ENCODE results near the gene THAP10.
"Not testable (repeated sequence)": the region's sequence is repeated elsewhere in the genome, so short reads cannot be mapped to it uniquely, and the experiment has no call there.

The THAP10 gene

DNA sequence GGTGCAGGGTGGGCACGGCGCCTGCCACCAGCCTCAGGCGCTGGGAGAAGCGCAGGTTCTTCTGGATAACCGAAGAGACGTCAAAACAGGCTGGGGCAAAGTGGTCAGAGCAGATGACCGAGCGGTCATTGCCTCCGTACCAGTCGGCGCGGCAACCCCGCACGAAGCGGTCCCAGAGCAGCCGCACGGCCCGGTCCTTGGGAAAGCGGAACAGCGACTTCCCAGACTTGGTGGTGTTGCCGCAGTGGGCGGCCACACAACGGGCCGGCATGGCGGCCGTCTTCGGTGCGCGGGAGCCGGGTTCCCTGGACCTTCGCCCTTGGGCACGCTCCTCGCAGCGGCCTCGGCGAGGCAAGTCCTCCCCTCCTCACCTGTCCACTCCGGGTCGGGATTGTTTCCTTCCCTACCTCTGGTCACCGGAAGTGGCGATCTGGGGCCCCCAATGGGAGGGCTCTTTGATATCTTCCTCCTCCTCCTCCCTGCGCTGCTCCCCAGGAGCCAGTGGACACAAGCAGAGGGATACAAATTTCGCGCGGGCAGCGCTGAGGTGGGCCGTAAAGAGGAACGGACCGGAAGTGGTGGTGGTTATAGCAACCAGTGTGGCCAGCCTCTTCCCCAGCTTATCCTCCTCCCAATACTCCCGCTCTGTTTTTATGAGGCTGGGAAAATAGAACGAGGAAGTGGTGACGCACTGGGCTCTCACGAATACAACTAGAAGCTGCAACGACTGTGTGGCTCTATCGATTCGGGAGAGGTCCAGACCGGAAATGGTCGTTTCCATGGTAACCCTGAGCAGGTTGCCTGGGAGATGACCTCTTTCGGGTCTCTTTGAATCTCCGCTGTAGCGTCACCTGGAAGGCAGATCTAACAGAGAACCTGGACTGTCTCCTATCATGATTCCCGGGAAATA is at the start of gene THAP10, which contains the start of gene LRRC49:
THAP10 (minus strand) TSS at position 432 of the 910 bp plus-strand sequence; CDS start at position 271, 161 bp downstream.
LRRC49 (plus strand) TSS at position 825 of the 910 bp plus-strand sequence; CDS start at position 894, 69 bp downstream.
- peak within 1 kb of the TSS; percentile 70 for H3K4me3 ChIP-seq (ENCODE audit: low read depth, low read length)
- TF ChIP-seq, protein P1, sequence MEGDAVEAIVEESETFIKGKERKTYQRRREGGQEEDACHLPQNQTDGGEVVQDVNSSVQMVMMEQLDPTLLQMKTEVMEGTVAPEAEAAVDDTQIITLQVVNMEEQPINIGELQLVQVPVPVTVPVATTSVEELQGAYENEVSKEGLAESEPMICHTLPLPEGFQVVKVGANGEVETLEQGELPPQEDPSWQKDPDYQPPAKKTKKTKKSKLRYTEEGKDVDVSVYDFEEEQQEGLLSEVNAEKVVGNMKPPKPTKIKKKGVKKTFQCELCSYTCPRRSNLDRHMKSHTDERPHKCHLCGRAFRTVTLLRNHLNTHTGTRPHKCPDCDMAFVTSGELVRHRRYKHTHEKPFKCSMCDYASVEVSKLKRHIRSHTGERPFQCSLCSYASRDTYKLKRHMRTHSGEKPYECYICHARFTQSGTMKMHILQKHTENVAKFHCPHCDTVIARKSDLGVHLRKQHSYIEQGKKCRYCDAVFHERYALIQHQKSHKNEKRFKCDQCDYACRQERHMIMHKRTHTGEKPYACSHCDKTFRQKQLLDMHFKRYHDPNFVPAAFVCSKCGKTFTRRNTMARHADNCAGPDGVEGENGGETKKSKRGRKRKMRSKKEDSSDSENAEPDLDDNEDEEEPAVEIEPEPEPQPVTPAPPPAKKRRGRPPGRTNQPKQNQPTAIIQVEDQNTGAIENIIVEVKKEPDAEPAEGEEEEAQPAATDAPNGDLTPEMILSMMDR (IDR thresholded peaks at IDR 0.05; ENCODE audit: low read depth, low read length) = no peak

DNA sequence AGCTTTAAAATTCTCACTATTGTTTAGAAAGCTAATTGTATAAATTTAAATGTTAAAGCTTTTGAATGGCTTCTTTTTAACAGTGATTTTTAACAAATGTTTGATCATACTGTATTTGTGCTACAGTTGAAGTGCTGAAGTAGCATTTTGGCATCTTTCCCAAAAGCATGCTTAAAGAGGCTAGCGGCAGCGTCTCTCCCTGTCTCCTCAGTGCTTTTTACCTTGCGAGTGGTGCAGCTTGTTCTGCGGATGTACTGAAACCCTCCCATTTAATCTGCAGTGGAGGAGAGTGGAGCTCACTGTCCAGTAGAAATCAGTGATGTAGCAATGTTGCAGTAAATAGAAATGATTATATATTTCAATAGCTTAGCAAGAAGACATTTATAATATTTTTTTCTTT is 44.1 kb upstream of the THAP10 start:
- H3K4me3 ChIP-seq (ENCODE audit: low read depth, low read length) = no peak overlapping the region
- TF ChIP-seq, protein P1 (IDR thresholded peaks at IDR 0.05; ENCODE audit: low read depth, low read length) = no peak

DNA sequence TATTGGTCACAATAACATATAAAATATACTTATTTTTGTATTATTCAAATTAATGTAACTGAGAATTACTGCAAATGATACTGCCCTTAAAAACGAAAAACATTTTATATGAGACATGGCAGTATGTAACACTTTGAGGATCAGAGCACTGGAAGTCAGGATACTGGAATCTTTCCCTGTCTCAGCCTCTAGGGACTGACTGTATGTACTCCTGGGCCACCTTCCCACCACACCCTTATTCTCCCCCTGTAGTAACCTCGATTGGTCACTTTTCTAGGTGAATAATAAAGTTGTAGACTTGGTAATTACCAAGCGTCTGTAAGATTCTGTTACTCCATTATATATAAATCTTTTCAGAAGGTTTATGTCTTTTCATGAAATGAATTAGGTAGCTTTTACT is 43.4 kb upstream of the THAP10 start:
- TF ChIP-seq, protein P1 (IDR thresholded peaks at IDR 0.05; ENCODE audit: low read depth, low read length) = no peak
- no peak overlapping the region for H3K4me3 ChIP-seq (ENCODE audit: low read depth, low read length)

DNA sequence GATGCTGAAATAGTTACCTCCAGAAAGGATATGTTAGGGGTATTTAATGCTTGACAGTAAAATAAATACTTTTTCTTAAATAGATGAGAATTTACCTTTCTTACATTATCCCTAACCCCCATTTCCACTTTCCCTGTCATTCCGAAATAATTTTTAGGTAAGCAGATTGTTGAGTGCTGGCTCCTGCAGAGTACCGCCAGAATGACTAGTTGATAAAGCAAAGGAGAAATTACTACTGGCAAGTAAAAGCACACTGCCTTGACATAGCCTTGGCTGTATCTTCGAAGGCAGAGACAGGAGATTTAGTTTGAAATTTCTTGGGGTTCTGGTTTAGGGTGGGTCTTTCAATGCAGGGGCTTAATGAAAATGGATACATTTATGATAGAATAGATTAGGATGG is 41.2 kb upstream of the THAP10 start:
- no peak overlapping the region for H3K4me3 ChIP-seq (ENCODE audit: low read depth, low read length)
- TF ChIP-seq, protein P1 (IDR thresholded peaks at IDR 0.05; ENCODE audit: low read depth, low read length) = no peak

DNA sequence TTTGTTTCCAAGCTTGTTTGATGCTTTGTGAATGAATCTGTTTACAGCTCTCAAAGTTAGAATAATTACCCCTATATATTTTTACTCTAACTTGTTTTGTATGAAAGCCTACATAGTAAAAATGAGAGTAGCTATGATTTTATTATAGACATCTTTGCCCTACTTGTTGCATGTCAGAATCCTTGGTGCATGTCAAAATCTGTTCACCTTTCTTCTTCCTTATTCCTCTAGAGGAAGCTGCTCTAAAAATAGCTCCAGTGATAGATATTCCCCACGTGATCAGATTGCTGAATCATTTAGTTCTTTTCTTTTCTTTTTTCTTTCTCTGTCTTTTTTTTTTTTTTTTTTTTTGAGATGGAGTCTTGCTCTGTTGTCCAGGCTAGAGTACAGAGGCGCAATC is 40.2 kb upstream of the THAP10 start:
- no peak overlapping the region for H3K4me3 ChIP-seq (ENCODE audit: low read depth, low read length)
- TF ChIP-seq, protein P1 (IDR thresholded peaks at IDR 0.05; ENCODE audit: low read depth, low read length) = no peak

DNA sequence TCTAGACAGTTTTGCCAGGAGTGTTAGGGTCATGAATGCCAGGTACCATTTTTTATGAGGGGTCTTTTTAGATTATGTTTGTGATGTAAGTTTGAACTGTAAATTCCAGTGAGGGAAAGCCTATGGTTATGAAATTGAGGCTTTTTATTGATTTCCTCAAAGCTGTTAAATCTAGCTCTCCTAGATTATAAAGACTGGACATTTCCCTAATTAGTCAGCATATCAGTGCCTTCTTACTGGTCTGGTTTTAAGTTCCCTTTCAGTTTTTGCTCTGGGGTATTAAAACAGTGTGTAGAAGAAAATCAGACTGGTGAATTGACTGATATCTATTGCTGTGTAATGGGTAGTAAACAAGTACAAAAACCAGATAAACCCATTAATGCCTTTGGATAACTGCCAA is 39.6 kb upstream of the THAP10 start:
- no peak overlapping the region for H3K4me3 ChIP-seq (ENCODE audit: low read depth, low read length)
- TF ChIP-seq, protein P1 (IDR thresholded peaks at IDR 0.05; ENCODE audit: low read depth, low read length) = no peak

DNA sequence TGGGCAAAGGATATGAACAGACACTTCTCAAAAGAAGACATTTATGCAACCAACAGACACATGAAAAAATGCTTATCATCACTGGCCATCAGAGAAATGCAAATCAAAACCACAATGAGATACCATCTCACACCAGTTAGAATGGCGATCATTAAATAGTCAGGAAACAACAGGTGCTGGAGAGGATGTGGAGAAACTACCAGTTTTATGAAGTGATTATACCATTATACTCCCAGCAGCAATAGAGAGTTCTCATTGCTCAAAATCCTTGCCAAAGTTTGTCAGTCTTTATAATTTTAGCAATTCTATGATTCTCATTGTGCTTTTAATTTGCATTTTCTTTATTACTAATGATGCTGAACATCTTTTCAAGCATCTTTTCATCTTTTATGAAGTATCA is 34.7 kb upstream of the THAP10 start:
- not testable (repeated sequence) for H3K4me3 ChIP-seq (ENCODE audit: low read depth, low read length)
